GM12878 (cell line): ENCODE measurements around the gene CRTC3.

Source experiments
- BACH1 ChIP-seq: fragments of 450-650 bp; IDR thresholded peaks from 2 replicates; pipeline ENCODE4 v1.6.1; 2017; ENCODE audit warnings: mild to moderate bottlenecking, borderline replicate concordance
- CBFB ChIP-seq: IDR thresholded peaks from 2 replicates; pipeline ENCODE4 v1.6.1; 2016; ENCODE audit warnings: antibody characterized with exemption, low read depth
- CBX5 ChIP-seq: sonication (generic); IDR thresholded peaks from 2 replicates; pipeline ENCODE4 v1.6.1; 2016; ENCODE audit warnings: low read depth, moderate library complexity, mild to moderate bottlenecking, inconsistent platforms
- CEBPZ ChIP-seq: fragments of 150-350 bp; IDR thresholded peaks from 2 replicates; pipeline ENCODE4 v1.6.1; 2016; ENCODE audit warnings: low read depth, low read length
- CTCF ChIP-seq, 3 experiments: IDR thresholded peaks in 2 of 3; conservative IDR thresholded peaks in 1 of 3; 2 replicates each; pipeline ENCODE4 v1.5.1; 2011; ENCODE audit warnings: low read depth in 3 of 3, low read length in 3 of 3, mild to moderate bottlenecking in 3 of 3, control low read depth in 2 of 3, moderate library complexity in 2 of 3, inconsistent platforms in 1 of 3, mixed read lengths in 1 of 3; ENCODE audit not compliant: control insufficient read depth in 2 of 3, insufficient read depth in 1 of 3; ENCODE audit errors: extremely low read depth in 1 of 3
- E2F4 ChIP-seq: IDR thresholded peaks from 2 replicates; pipeline ENCODE4 v1.6.1; 2012; ENCODE audit warnings: low read depth, low read length, improper control_type of control experiment
- IRF5 ChIP-seq: fragments of 450-650 bp; IDR thresholded peaks from 2 replicates; pipeline ENCODE4 v1.6.1; 2017; ENCODE audit warnings: borderline replicate concordance
- MYC ChIP-seq: IDR thresholded peaks from 2 replicates; pipeline ENCODE4 v1.6.1; 2011; ENCODE audit warnings: mild to moderate bottlenecking, low read length, moderate library complexity, inconsistent platforms; ENCODE audit not compliant: insufficient read depth, insufficient replicate concordance, insufficient read length, severe bottlenecking
- NR2C2 ChIP-seq: IDR thresholded peaks from 2 replicates; pipeline ENCODE4 v1.6.1; 2011; ENCODE audit warnings: borderline replicate concordance, low read depth; ENCODE audit not compliant: control insufficient read depth, insufficient read length
- POLR2A ChIP-seq: IDR thresholded peaks from 2 replicates; pipeline ENCODE4 v1.6.1; 2011; ENCODE audit warnings: low read depth, mild to moderate bottlenecking, low read length
- POLR2AphosphoS5 ChIP-seq: IDR thresholded peaks from 2 replicates; pipeline ENCODE4 v1.6.1; 2011; ENCODE audit warnings: mild to moderate bottlenecking, low read length, inconsistent platforms
- TAF1 ChIP-seq: IDR thresholded peaks from 2 replicates; pipeline ENCODE4 v1.6.1; 2011; ENCODE audit warnings: mild to moderate bottlenecking, low read depth, low read length, borderline replicate concordance
- ZNF687 ChIP-seq: fragments of 450-650 bp; IDR thresholded peaks from 2 replicates; pipeline ENCODE4 v1.6.1; 2017; ENCODE audit warnings: mild to moderate bottlenecking, moderate library complexity

GRCh38 chr15:90523373-90523772 lies 6.3 kb upstream of the CRTC3 start:
- TF ChIP-seq E2F4, result no peak
- TF ChIP-seq POLR2A, result no peak
- no peak for TF ChIP-seq POLR2AphosphoS5
- TF ChIP-seq CTCF (IDR thresholded peaks at IDR 0.05 in 2 of 3, conservative IDR thresholded peaks at IDR 0.05 in 1 of 3; ENCODE audit: control insufficient read depth in 2 of 3, extremely low read depth in 1 of 3, insufficient read depth in 1 of 3, low read depth in 3 of 3, low read length in 3 of 3), result no peak
- no peak for TF ChIP-seq IRF5
- TF ChIP-seq CBFB, result no peak
- TF ChIP-seq BACH1, result no peak
- no peak for TF ChIP-seq CEBPZ
- TF ChIP-seq TAF1, result no peak
- TF ChIP-seq MYC, result no peak
- TF ChIP-seq CBX5, result no peak
- TF ChIP-seq NR2C2, result no peak
- TF ChIP-seq ZNF687, result no peak
